BE2C (cell line): ENCODE results near the gene DYNC1H1.
A peak's percentile ranks its signal among the peaks of the same experiment; 100 is the strongest.

ENCODE experiments used
- DNase-seq: peaks from one replicate; pipeline ENCODE4 v3.0.0-alpha.2; 2020
- H3K27me3 ChIP-seq: fragments of 250-450 bp; sonication (Bioruptor Pico); 2 replicates; pipeline ENCODE4 v1.5.1; 2020; ENCODE audit warnings: mild to moderate bottlenecking
- H3K36me3 ChIP-seq: fragments of 250-450 bp; sonication (Bioruptor Pico); 2 replicates; pipeline ENCODE4 v1.5.1; 2020; ENCODE audit warnings: mild to moderate bottlenecking
- H3K4me1 ChIP-seq: fragments of 250-450 bp; sonication (Bioruptor Pico); 2 replicates; pipeline ENCODE4 v1.5.1; 2020
- H3K4me3 ChIP-seq: 2 replicates; pipeline ENCODE4 v1.5.1; 2011; ENCODE audit warnings: low read depth, low read length
- H3K9me3 ChIP-seq: fragments of 250-450 bp; sonication (Bioruptor Pico); 2 replicates; pipeline ENCODE4 v1.5.1; 2020
- CTCF ChIP-seq: IDR thresholded peaks from 2 replicates; pipeline ENCODE4 v1.5.1; 2012; ENCODE audit warnings: mild to moderate bottlenecking, low read depth, low read length

DYNC1H1 gene

GRCh38 chr14:102007916-102008418, 43.6 kb downstream of the DYNC1H1 start:
- Histone ChIP-seq H3K27me3 (no peaks in the 10 kb centered on the region), H3K4me1 (no peaks in the 10 kb centered on the region), H3K36me3 (peaks cover 95% of the 10 kb centered on the region), H3K4me3 (no peak overlapping the region), H3K9me3 (no peaks in the 10 kb centered on the region)
- no peak for DNase-seq
- no peak for TF ChIP-seq CTCF

- no peaks in the 10 kb centered on the region for H3K27me3 ChIP-seq
- no peak overlapping the region for H3K4me3 ChIP-seq
- DNase-seq = peak; percentile 40
- no peaks in the 10 kb centered on the region for H3K9me3 ChIP-seq
- no peaks in the 10 kb centered on the region for H3K4me1 ChIP-seq
- H3K36me3 ChIP-seq = peaks cover 95% of the 10 kb centered on the region
- TF ChIP-seq CTCF = no peak
Observed at GRCh38 chr14:102008891-102009290, 44.5 kb downstream of the DYNC1H1 start.

- Histone ChIP-seq H3K4me3 (no peak overlapping the region), H3K27me3 (no peaks in the 10 kb centered on the region), H3K36me3 (peaks cover 97% of the 10 kb centered on the region), H3K9me3 (no peaks in the 10 kb centered on the region), H3K4me1 (no peaks in the 10 kb centered on the region)
- no peak for DNase-seq
- TF ChIP-seq CTCF = no peak
Observed at GRCh38 chr14:102011631-102012030, 47.3 kb downstream of the DYNC1H1 start.

- Histone ChIP-seq H3K9me3 (no peaks in the 10 kb centered on the region), H3K4me3 (no peak overlapping the region), H3K36me3 (peaks cover 97% of the 10 kb centered on the region), H3K27me3 (no peaks in the 10 kb centered on the region), H3K4me1 (no peaks in the 10 kb centered on the region)
- DNase-seq = no peak
- TF ChIP-seq CTCF = no peak
Observed at GRCh38 chr14:102012336-102012735, 48.0 kb downstream of the DYNC1H1 start.

GRCh38 chr14:102013669-102014200, 49.4 kb downstream of the DYNC1H1 start:
- DNase-seq = no peak
- Histone ChIP-seq H3K36me3 (peaks cover 97% of the 10 kb centered on the region), H3K9me3 (no peaks in the 10 kb centered on the region), H3K4me3 (no peak overlapping the region), H3K27me3 (no peaks in the 10 kb centered on the region), H3K4me1 (no peaks in the 10 kb centered on the region)
- TF ChIP-seq CTCF = no peak

GRCh38 chr14:102015045-102015685, 50.8 kb downstream of the DYNC1H1 start:
- Histone ChIP-seq H3K36me3 (peaks cover 96% of the 10 kb centered on the region), H3K27me3 (no peaks in the 10 kb centered on the region), H3K4me3 (no peak overlapping the region), H3K4me1 (no peaks in the 10 kb centered on the region), H3K9me3 (no peaks in the 10 kb centered on the region)
- DNase-seq = no peak
- TF ChIP-seq CTCF = no peak
